DOHH2 (cell line): ENCODE data around the gene SUPT3H.

Experiments
- EZH2phosphoT487 ChIP-seq: fragments of 200-600 bp; sonication (generic); IDR thresholded peaks from 2 replicates; pipeline ENCODE4 v1.6.1; 2017; ENCODE audit warnings: borderline replicate concordance, mild to moderate bottlenecking, antibody characterized with exemption, low read length, moderate library complexity, mixed read lengths
- TF ChIP-seq, protein P1 (sequence below): fragments of 200-600 bp; sonication (generic); IDR thresholded peaks from one replicate; pipeline ENCODE4 v1.5.1; 2014; ENCODE audit warnings: antibody characterized with exemption, mild to moderate bottlenecking, low read depth, low read length; ENCODE audit not compliant: poor library complexity, severe bottlenecking

DNA sequence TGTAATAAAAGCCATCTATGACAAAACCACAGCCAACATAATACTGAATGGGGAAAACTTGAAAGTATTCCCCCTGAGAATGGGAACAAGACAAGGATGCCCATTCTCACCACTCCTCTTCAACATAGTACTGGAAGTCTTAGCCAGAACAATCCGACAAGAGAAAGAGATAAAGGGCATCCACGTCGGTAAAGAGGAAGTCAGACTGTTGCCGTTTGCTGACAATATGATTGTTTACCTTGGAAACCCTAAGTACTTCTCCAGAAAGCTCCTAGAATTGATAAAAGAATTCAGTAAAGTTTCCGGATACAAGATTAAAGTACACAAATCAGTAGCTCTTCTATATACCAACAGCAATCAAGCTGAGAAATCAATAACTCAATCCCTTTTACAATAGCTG lies 63.6 kb downstream of the SUPT3H start:
- TF ChIP-seq, protein P1, sequence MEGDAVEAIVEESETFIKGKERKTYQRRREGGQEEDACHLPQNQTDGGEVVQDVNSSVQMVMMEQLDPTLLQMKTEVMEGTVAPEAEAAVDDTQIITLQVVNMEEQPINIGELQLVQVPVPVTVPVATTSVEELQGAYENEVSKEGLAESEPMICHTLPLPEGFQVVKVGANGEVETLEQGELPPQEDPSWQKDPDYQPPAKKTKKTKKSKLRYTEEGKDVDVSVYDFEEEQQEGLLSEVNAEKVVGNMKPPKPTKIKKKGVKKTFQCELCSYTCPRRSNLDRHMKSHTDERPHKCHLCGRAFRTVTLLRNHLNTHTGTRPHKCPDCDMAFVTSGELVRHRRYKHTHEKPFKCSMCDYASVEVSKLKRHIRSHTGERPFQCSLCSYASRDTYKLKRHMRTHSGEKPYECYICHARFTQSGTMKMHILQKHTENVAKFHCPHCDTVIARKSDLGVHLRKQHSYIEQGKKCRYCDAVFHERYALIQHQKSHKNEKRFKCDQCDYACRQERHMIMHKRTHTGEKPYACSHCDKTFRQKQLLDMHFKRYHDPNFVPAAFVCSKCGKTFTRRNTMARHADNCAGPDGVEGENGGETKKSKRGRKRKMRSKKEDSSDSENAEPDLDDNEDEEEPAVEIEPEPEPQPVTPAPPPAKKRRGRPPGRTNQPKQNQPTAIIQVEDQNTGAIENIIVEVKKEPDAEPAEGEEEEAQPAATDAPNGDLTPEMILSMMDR = no peak
- no peak for TF ChIP-seq EZH2phosphoT487
